HG03108 (cell line): ENCODE data around the gene C5AR1.
"Not testable (repeated sequence)": the region's sequence is repeated elsewhere in the genome, so short reads cannot be mapped to it uniquely, and the experiment has no call there.

Experiments
- ATAC-seq: cut with Tn5 transposase; IDR thresholded peaks from one replicate; pipeline ENCODE4 v1.9.1; 2021; ENCODE audit warnings: moderate library complexity; ENCODE audit not compliant: unreplicated experiment

Gene C5AR1

GRCh38 chr19:47362321-47362720, 52.7 kb downstream of the C5AR1 start:
- no peak for ATAC-seq

- no peak for ATAC-seq
These were observed 54.3 kb downstream of the C5AR1 start for GRCh38 chr19:47363758-47364531.

GRCh38 chr19:47365455-47365854, 55.8 kb downstream of the C5AR1 start:
- ATAC-seq = not testable (repeated sequence)

GRCh38 chr19:47370045-47370611, 60.5 kb downstream of the C5AR1 start:
- ATAC-seq = no peak

GRCh38 chr19:47371261-47371660, 61.6 kb downstream of the C5AR1 start:
- ATAC-seq = no peak
